Sigmoid colon (tissue), 7 donors: ENCODE data around the gene BID. TPM values are rescaled to one million over a fixed set of nuclear protein-coding genes. Genes with fewer than 3 reads are reported as not detected.

Experiments used
- DNase-seq: peaks from one replicate; pipeline ENCODE4 v3.0.0-alpha.2; 2019
- H3K27ac ChIP-seq, 4 donors: fragments of 200-600 bp; sonication (generic); one replicate each; pipeline ENCODE4 v1.5.1; 2016 to 2019; ENCODE audit warnings: mild to moderate bottlenecking in 1 of 4
- H3K27me3 ChIP-seq, 3 donors: fragments of 200-600 bp; sonication (generic); one replicate each; pipeline ENCODE4 v1.5.1; 2019; ENCODE audit warnings: mild to moderate bottlenecking in 1 of 3
- H3K36me3 ChIP-seq, 4 donors: fragments of 200-600 bp; sonication (generic); one replicate each; pipeline ENCODE4 v1.5.1; 2016 to 2019
- H3K4me1 ChIP-seq, 4 donors: fragments of 200-600 bp; sonication (generic); one replicate each; pipeline ENCODE4 v1.5.1; 2017 to 2019
- H3K4me3 ChIP-seq, 4 donors: fragments of 200-600 bp; sonication (generic); one replicate each; pipeline ENCODE4 v1.5.1; 2017 to 2019; ENCODE audit warnings: mild to moderate bottlenecking in 2 of 4, moderate library complexity in 1 of 4
- H3K9me3 ChIP-seq, 4 donors: fragments of 200-600 bp in 3 of 4; sonication (generic) in 3 of 4; one replicate each; pipeline versions ENCODE4 v1.5.1 to v1.6.1; 2013 to 2019
- CTCF ChIP-seq, 4 experiments: fragments of 450-650 bp in 3 of 4; fragments of 200-600 bp in 1 of 4; IDR thresholded peaks; one replicate each; pipeline ENCODE4 v1.5.1; 2016 to 2019; ENCODE audit warnings: antibody characterized with exemption in 4 of 4, mild to moderate bottlenecking in 3 of 4, moderate library complexity in 2 of 4
- EP300 ChIP-seq, 4 donors: sonication (generic); formaldehyde crosslinking; IDR thresholded peaks; one replicate each; pipeline ENCODE4 v1.6.1; 2017; ENCODE audit warnings: antibody characterized with exemption in 4 of 4
- POLR2A ChIP-seq, 2 donors: fragments of 450-650 bp; IDR thresholded peaks; one replicate each; pipeline ENCODE4 v1.6.1; 2016; ENCODE audit warnings: antibody characterized with exemption in 2 of 2, mild to moderate bottlenecking in 2 of 2, moderate library complexity in 2 of 2
- POLR2AphosphoS5 ChIP-seq, 4 donors: sonication (generic); formaldehyde crosslinking; IDR thresholded peaks; one replicate each; pipeline ENCODE4 v1.6.1; 2017; ENCODE audit warnings: antibody characterized with exemption in 4 of 4
- WGBS, 2 donors: extraction: QIAGEN DNeasy Blood & Tissue Kit; methylation state at CpG; one replicate each; pipeline ENCODE4 v1.1.7; 2013; 5-methylcytosine and 5-hydroxymethylcytosine counted together
- intact Hi-C: fragments of 100-400 bp; cut with DNase I; formaldehyde crosslinking; loops from one replicate; pipeline ENCODE4 v1.15.1; 2023
- polyA plus RNA-seq, 3 donors: library from polyadenylated mRNA; stranded (reverse); fragments of 200-250 nt; gene quantifications; one replicate each; pipeline ENCODE4 v1.2.3, GENCODE V29; 2013
- total RNA-seq, 4 donors: library from RNA; depleted of rRNA; stranded (reverse); fragments of >200 nt; gene quantifications; one replicate each; pipeline ENCODE4 v1.1.0, GENCODE V29; 2016
- donor health status: healthy with polysubstance abuse.
- donor health status: Bipolar disorder and iron deficiency.
- donor health status: healthy.

The BID gene
- total and polyA plus RNA-seq, 7 donors = 9.7 to 72.1 (median 24.6) TPM

GRCh38 chr22:17732251-17732854, 41.9 kb downstream of the BID start:
- peaks cover 7 to 85% (median 18%) of the 10 kb centered on the region in 4 donors for H3K36me3 ChIP-seq
- H3K4me3 ChIP-seq = no peak overlapping the region
- H3K27me3 ChIP-seq = no peaks in the 10 kb centered on the region
- DNase-seq = no peak
- H3K27ac ChIP-seq = no peak overlapping the region
- no peak for TF ChIP-seq EP300 (IDR thresholded peaks at IDR 0.05)
- TF ChIP-seq POLR2AphosphoS5 (IDR thresholded peaks at IDR 0.05) = no peak
- no peak for TF ChIP-seq POLR2A (IDR thresholded peaks at IDR 0.05)
- no peak for TF ChIP-seq CTCF (IDR thresholded peaks at IDR 0.05)
- 95 to 97% methylated on average over 2 of the region's 2 CpGs for WGBS, 2 donors
- H3K4me1 ChIP-seq = peaks cover 0 to 5% (median 2%) of the 10 kb centered on the region in 4 donors
- intact Hi-C loops = no loop called here
- H3K9me3 ChIP-seq = no peaks in the 10 kb centered on the region

DNA sequence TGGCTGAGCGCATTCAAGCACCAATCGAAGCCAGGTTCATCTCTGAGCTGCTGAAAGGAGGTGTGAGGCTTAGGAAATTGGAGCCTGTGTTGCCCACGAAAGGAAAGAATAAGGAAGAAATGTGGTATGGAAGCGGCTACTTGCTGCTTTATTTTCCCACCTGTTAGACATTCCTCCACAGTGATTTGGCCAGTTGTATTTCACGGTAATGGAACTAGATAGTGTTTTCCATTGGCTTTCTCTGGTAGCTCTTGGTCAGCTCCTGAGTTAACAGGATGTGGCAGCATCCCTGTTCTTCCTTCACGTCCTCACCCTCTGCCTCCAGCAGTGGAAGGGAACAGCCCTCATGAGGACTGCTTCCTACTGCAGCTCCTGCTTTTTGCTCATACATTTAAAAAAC, 44.7 kb downstream of the BID start:
- intact Hi-C loops = no loop called here
- WGBS, 2 donors = 87 to 95% methylated on average over 6 of the region's 6 CpGs

GRCh38 chr22:17728786-17729185, 45.5 kb downstream of the BID start:
- no peak for DNase-seq
- no peaks in the 10 kb centered on the region for H3K9me3 ChIP-seq
- no peaks in the 10 kb centered on the region for H3K27me3 ChIP-seq
- no peak for TF ChIP-seq CTCF (IDR thresholded peaks at IDR 0.05)
- no peak for TF ChIP-seq POLR2A (IDR thresholded peaks at IDR 0.05)
- no peak for TF ChIP-seq POLR2AphosphoS5 (IDR thresholded peaks at IDR 0.05)
- TF ChIP-seq EP300 (IDR thresholded peaks at IDR 0.05) = no peak
- 90 to 94% methylated on average over 8 of the region's 8 CpGs for WGBS, 2 donors
- peaks cover 7 to 73% (median 22%) of the 10 kb centered on the region in 4 donors for H3K36me3 ChIP-seq
- no peak overlapping the region for H3K4me3 ChIP-seq
- H3K4me1 ChIP-seq = peaks cover 0 to 40% (median 35%) of the 10 kb centered on the region in 4 donors
- no peak overlapping the region for H3K27ac ChIP-seq
- intact Hi-C loops = no loop called here

More for the DNA sequence above, 44.7 kb downstream of the BID start:
- no peaks in the 10 kb centered on the region for H3K9me3 ChIP-seq
- peaks cover 7 to 81% (median 22%) of the 10 kb centered on the region in 4 donors for H3K36me3 ChIP-seq
- no peak for DNase-seq
- H3K27me3 ChIP-seq = no peaks in the 10 kb centered on the region
- no peak overlapping the region for H3K4me3 ChIP-seq
- peaks cover 0 to 33% (median 30%) of the 10 kb centered on the region in 4 donors for H3K4me1 ChIP-seq
- no peak for TF ChIP-seq POLR2AphosphoS5 (IDR thresholded peaks at IDR 0.05)
- no peak for TF ChIP-seq POLR2A (IDR thresholded peaks at IDR 0.05)
- no peak overlapping the region for H3K27ac ChIP-seq

DNA sequence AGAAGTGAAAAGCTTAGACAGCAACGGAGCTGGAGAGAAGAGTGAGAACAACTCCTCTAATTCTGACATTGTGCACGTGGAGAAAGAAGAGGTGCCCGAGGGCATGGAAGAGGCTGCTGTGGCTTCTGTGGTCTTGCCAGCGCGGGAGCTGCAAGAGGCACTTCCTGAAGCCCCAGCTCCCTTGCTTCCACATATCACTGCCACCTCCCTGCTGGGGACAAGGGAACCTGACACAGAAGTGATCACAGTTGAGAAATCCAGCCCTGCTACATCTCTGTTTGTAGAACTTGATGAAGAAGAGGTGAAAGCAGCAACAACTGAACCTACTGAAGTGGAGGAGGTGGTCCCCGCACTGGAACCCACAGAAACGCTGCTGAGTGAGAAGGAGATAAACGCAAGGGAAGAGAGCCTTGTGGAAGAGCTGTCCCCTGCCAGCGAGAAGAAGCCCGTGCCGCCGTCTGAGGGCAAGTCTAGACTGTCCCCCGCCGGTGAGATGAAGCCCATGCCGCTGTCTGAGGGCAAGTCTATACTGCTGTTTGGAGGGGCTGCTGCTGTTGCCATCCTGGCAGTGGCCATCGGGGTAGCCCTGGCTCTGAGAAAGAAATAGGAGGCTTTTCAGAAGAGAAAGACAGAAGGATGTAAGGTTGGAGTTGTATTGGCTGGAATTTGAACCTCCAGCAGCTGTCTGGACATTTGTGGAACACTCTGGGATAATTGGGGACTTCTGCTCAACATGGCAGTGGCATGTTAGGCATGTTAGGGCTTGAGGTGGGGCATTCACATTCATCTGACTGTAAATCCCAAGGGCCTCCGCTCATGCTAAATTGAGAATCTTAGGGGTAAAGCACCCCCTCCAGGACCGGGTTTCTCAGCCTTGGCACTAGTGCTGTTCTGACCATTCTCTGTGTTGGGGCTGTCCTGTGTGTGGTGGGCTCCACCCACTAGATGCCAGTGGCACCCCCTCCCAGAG, 47.1 kb downstream of the BID start:
- peak overlapping the region; percentile 32 to 82 (median 74) for H3K27ac ChIP-seq
- 74 to 91% methylated on average over 18 of the region's 18 CpGs for WGBS, 2 donors
- no peak overlapping the region for H3K4me3 ChIP-seq

More for the DNA sequence above, 47.1 kb downstream of the BID start:
- Histone ChIP-seq H3K36me3 (peaks cover 7 to 57% (median 22%) of the 10 kb centered on the region in 4 donors), H3K27me3 (no peaks in the 10 kb centered on the region), H3K9me3 (no peaks in the 10 kb centered on the region), H3K4me1 (peaks cover 0 to 40% (median 35%) of the 10 kb centered on the region in 4 donors)
- TF ChIP-seq POLR2A (IDR thresholded peaks at IDR 0.05) = no peak
- TF ChIP-seq EP300 (IDR thresholded peaks at IDR 0.05) = no peak
- TF ChIP-seq CTCF (IDR thresholded peaks at IDR 0.05) = no peak
- TF ChIP-seq POLR2AphosphoS5 (IDR thresholded peaks at IDR 0.05) = no peak
- intact Hi-C loops = no loop called here
- no peak for DNase-seq
